Mononuclear cell (primary cell): ENCODE results near the gene GOLGB1. TPM values are rescaled to one million over a fixed set of nuclear protein-coding genes. Genes with fewer than 3 reads are reported as not detected.

Source experiments
- total RNA-seq: library from RNA; depleted of rRNA; stranded (reverse); fragments of >200 nt; gene quantifications from one replicate; pipeline ENCODE4 v1.2.3, GENCODE V29; 2012

GOLGB1 gene
- total RNA-seq, 1 donor = 36.3 TPM

Other genes with a start within 250 kb of the GOLGB1 start
- gene POLQ, start 203.8 kb downstream of the GOLGB1 start, total RNA-seq = 0.42 TPM
- gene ARGFX, start 181.8 kb downstream of the GOLGB1 start, total RNA-seq = not detected
- under 0.01 TPM for gene FBXO40, start 156.4 kb downstream of the GOLGB1 start, total RNA-seq
- 113 TPM for gene HCLS1, start 88.8 kb downstream of the GOLGB1 start, total RNA-seq
- gene IQCB1, start 85.3 kb upstream of the GOLGB1 start, total RNA-seq = 58.9 TPM
- gene EAF2, start 85.5 kb upstream of the GOLGB1 start, total RNA-seq = 13.4 TPM
- 2.1 TPM for gene SLC15A2, start 144.7 kb upstream of the GOLGB1 start, total RNA-seq